K562 (cell line): Measurements from ENCODE around the gene CCDC15. TPM values are rescaled to one million over a fixed set of nuclear protein-coding genes. Genes with fewer than 3 reads are reported as not detected.

Experiments
- ATAC-seq: fragments of 200-7000 bp; cut with Tn5 transposase; 3 replicates; pipeline ENCODE4 v1.9.1; 2020; ENCODE audit warnings: moderate library complexity
- BruUV-seq: library from RNA; stranded (reverse); fragments of 400-500 nt; replicated peaks from 2 replicates; lab custom pipeline; 2021; lab: Mats Ljungman, UMichigan
- CTCF ChIA-PET: fragments of 300-600 bp; formaldehyde crosslinking; extraction: SDS; loops from one replicate; lab custom pipeline; 2021; ENCODE audit warnings: low intra/inter-chr PET ratio; lab: Yijun Ruan, JAX
- POLR2A ChIA-PET: fragments of 300-600, 350-650 bp; sonication (Branson Sonifier 250); formaldehyde crosslinking; extraction: SDS; loops from one replicate; lab custom pipeline; 2021; ENCODE audit warnings: antibody characterized with exemption, inconsistent platforms; lab: Yijun Ruan, JAX
- DNase-seq, 4 experiments: peaks; one replicate each; pipeline versions ENCODE4 v3.0.0 to v3.0.0-alpha.2; 2011 to 2018; ENCODE audit warnings: low spot score in 3 of 4, mixed read lengths in 3 of 4; ENCODE audit errors: extremely low read depth in 1 of 4
- FAIRE-seq: peaks from 2 replicates; lab custom pipeline; 2011; peaks lifted over from hg19 to GRCh38; lab: Jason Lieb, UNC
- H2AFZ ChIP-seq: 2 replicates; pipeline ENCODE4 v1.6.0; 2011; ENCODE audit warnings: low read depth, low read length, control low read depth, inconsistent platforms
- H3K27ac ChIP-seq: fragments of 200-600 bp; 3 replicates; pipeline ENCODE4 v1.8.0; 2011; ENCODE audit warnings: low read depth, mild to moderate bottlenecking, control low read depth, inconsistent platforms, low read length, moderate library complexity, mixed read lengths; ENCODE audit errors: extremely low read depth
- H3K27me3 ChIP-seq, 2 experiments: fragments of 300-600 bp in 1 of 2; 2 replicates in 1 of 2; 3 replicates in 1 of 2; pipeline versions ENCODE4 v1.6.0 to v1.8.0; 2011; ENCODE audit warnings: inconsistent platforms in 2 of 2, low read length in 2 of 2, mild to moderate bottlenecking in 1 of 2, mixed read lengths in 1 of 2, moderate library complexity in 1 of 2; ENCODE audit not compliant: control insufficient read depth in 2 of 2, insufficient read depth in 2 of 2
- H3K36me3 ChIP-seq: fragments of 300-600 bp; 3 replicates; pipeline ENCODE4 v1.8.0; 2011; ENCODE audit warnings: mild to moderate bottlenecking, low read length, inconsistent platforms; ENCODE audit not compliant: control insufficient read depth, insufficient read depth
- H3K4me1 ChIP-seq, 2 experiments: fragments of 200-600 bp in 1 of 2; replicated peaks in 1 of 2; 2 replicates in 1 of 2; 3 replicates in 1 of 2; pipeline versions ENCODE4 v1.5.1 to v1.8.0; 2011; ENCODE audit warnings: inconsistent platforms in 2 of 2, low read length in 2 of 2, mild to moderate bottlenecking in 1 of 2, mixed read lengths in 1 of 2, moderate library complexity in 1 of 2; ENCODE audit not compliant: control insufficient read depth in 2 of 2, insufficient read depth in 2 of 2
- H3K4me2 ChIP-seq: 2 replicates; pipeline ENCODE4 v1.6.1; 2011; ENCODE audit warnings: low read length, control low read depth, inconsistent platforms, mixed read lengths; ENCODE audit not compliant: insufficient read depth
- H3K4me3 ChIP-seq: fragments of 200-600 bp; sonication (generic), shearing (Covaris generic); 2 replicates; pipeline ENCODE4 v1.5.1; 2016; ENCODE audit warnings: control low read depth, inconsistent platforms
- H3K79me2 ChIP-seq: fragments of 200-600 bp; 3 replicates; pipeline ENCODE4 v1.8.0; 2011; ENCODE audit warnings: low read length, inconsistent platforms; ENCODE audit not compliant: control insufficient read depth, insufficient read depth
- H3K9ac ChIP-seq, 2 experiments: 2 replicates each; pipeline versions ENCODE4 v1.6.0 to v1.6.1; 2011; ENCODE audit warnings: low read depth in 2 of 2, low read length in 2 of 2, control low read depth in 1 of 2, inconsistent platforms in 1 of 2, mild to moderate bottlenecking in 1 of 2, mixed read lengths in 1 of 2; ENCODE audit not compliant: insufficient read depth in 1 of 2
- H3K9me1 ChIP-seq: one replicate; pipeline ENCODE4 v1.6.0; 2011; ENCODE audit warnings: inconsistent platforms, mild to moderate bottlenecking, low read length, moderate library complexity; ENCODE audit not compliant: control insufficient read depth, insufficient read depth
- H3K9me3 ChIP-seq: replicated peaks from 2 replicates; pipeline ENCODE4 v1.5.1; 2011; ENCODE audit warnings: low read depth, low read length, inconsistent platforms; ENCODE audit not compliant: control insufficient read depth, insufficient read depth
- H4K20me1 ChIP-seq: replicated peaks from 2 replicates; pipeline ENCODE4 v1.6.1; 2011; ENCODE audit warnings: low read length, inconsistent platforms, mixed read lengths; ENCODE audit not compliant: control insufficient read depth, insufficient read depth
- ATF2 ChIP-seq: sonication (generic); formaldehyde crosslinking; IDR thresholded peaks from 2 replicates; pipeline ENCODE4 v1.8.1; 2022; ENCODE audit warnings: missing genetic modification reagents
- BHLHE40 ChIP-seq: IDR thresholded peaks from 2 replicates; pipeline ENCODE4 v1.6.1; 2011; ENCODE audit warnings: low read length, improper control_type of control experiment
- ESRRA ChIP-seq: fragments of 450-650 bp; IDR thresholded peaks from 2 replicates; pipeline ENCODE4 v1.6.1; 2014; ENCODE audit warnings: low read depth, mild to moderate bottlenecking, moderate library complexity, borderline replicate concordance
- KLF16 ChIP-seq: IDR thresholded peaks from 2 replicates; pipeline ENCODE4 v1.6.1; 2016; ENCODE audit warnings: antibody characterized with exemption
- SLC30A9 ChIP-seq: fragments of 250-450 bp; sonication (Bioruptor Pico); IDR thresholded peaks from 2 replicates; pipeline ENCODE4 v1.8.0; 2022; ENCODE audit warnings: mild to moderate bottlenecking, moderate library complexity
- SREBF2 ChIP-seq: sonication (generic); formaldehyde crosslinking; IDR thresholded peaks from 2 replicates; pipeline ENCODE4 v1.4.0; 2020; ENCODE audit warnings: mild to moderate bottlenecking, missing genetic modification reagents
- TAL1 ChIP-seq: fragments of 450-650 bp; IDR thresholded peaks from 2 replicates; pipeline ENCODE4 v1.6.1; 2016; ENCODE audit warnings: mild to moderate bottlenecking
- WGBS: fragments of 100-300 bp; shearing (Covaris generic); methylation state at CpG from one replicate; pipeline ENCODE4 v1.1.6; 2016; ENCODE audit warnings: low coverage, mixed read lengths; ENCODE audit not compliant: insufficient coverage; ENCODE audit errors: missing lambda C conversion rate; 5-methylcytosine and 5-hydroxymethylcytosine counted together
- in situ Hi-C: fragments of 300-500 bp; cut with MboI; formaldehyde crosslinking; loops from 4 replicates; pipeline ENCODE4 v1.15.0; 2018; ENCODE audit warnings: inconsistent platforms, mixed read lengths
- intact Hi-C: fragments of 100-400 bp; cut with micrococcal nuclease; formaldehyde crosslinking; loops from 2 replicates; pipeline ENCODE4 v1.14.2; 2022
- polyA plus RNA-seq, 8 experiments: library from polyadenylated mRNA; depleted of rRNA in 4 of 8; stranded (reverse) in 5 of 8; unstranded in 3 of 8; fragments of >200 nt; fragmentation: Nextera tagmentation in 2 of 8; fragmentation: Illumina TruSeq in 1 of 8; extraction: Ambion mirVana in 2 of 8; extraction: Trizol in 1 of 8; gene quantifications; 2 replicates each; pipeline versions ENCODE4 v1.2.1 to v1.2.3, GENCODE V29; 2011 to 2014; ENCODE audit warnings: inconsistent platforms in 1 of 8, missing spikeins in 1 of 8
- total RNA-seq, 7 experiments: library from RNA; depleted of rRNA in 6 of 7; stranded (reverse); fragments of >200 nt in 6 of 7; fragmentation: Illumina TruSeq in 2 of 7; extraction: Trizol in 2 of 7; gene quantifications; 2 replicates each; pipeline versions ENCODE4 v1.2.1 to v1.2.3, GENCODE V29; 2011 to 2021; ENCODE audit warnings: low replicate concordance in 1 of 7

CCDC15 gene
- total and polyA plus RNA-seq, 9 of the 15 experiments (the other 6 are each of a cell fraction or from before 2014, with no cell fraction given), result 1.9 to 9.2 (median 3.9) TPM

DNA sequence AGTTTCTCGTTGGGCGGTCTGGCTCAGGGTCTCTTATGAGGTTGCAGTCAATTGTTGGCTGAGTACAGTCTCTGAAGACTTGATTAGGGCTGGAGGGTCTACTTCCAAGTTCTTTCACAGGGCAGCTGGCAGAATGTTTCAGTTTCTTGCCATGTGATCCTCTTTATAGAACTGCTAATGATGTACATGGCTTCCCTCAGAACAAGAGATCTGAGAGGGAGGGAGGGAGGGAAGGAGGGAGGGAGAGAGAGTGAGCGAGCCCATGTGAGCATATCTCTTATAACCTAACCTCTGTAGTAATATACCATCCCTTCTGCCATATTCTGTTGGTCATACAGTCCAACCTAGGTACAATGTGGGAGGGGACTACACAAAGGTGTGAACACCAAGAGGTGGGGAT is 2.7 kb upstream of the CCDC15 start:
- H3K79me2 ChIP-seq, result no peaks in the 10 kb centered on the region
- in situ Hi-C loops (loop anchor here (25.0 kb wide), 2 partner anchors 386 to 936 kb away; partner anchors contain the start of gene HYLS1), intact Hi-C loops (no loop called here)
- WGBS, result 8% methylated on average over 2 of the region's 3 CpGs
- TF ChIP-seq SREBF2 (CRISPR knock-in tag), result no peak
- TF ChIP-seq KLF16, result no peak
- no peak for TF ChIP-seq ESRRA
- no peak for TF ChIP-seq TAL1
- TF ChIP-seq BHLHE40, result no peak
- TF ChIP-seq SLC30A9 (CRISPR knock-in tag), result no peak
- no peak for TF ChIP-seq ATF2 (CRISPR knock-in tag)
- no peak overlapping the region for H3K27ac ChIP-seq
- no peaks in the 10 kb centered on the region for H3K36me3 ChIP-seq
- peaks cover 0 to 13% of the 10 kb centered on the region in 2 experiments; a peak in 2 of 5 replicates for H3K27me3 ChIP-seq
- no peak overlapping the region for H3K4me3 ChIP-seq
- no peak overlapping the region for H3K4me2 ChIP-seq
- H3K9me3 ChIP-seq, result no peaks in the 10 kb centered on the region
- no peak for ATAC-seq
- FAIRE-seq, result no peak
- no peaks in the 10 kb centered on the region for H4K20me1 ChIP-seq
- no peak overlapping the region for H3K9ac ChIP-seq
- POLR2A ChIA-PET, result no interaction called here
- H2AFZ ChIP-seq, result no peak overlapping the region
- no peaks in the 10 kb centered on the region for H3K9me1 ChIP-seq
- no peak for DNase-seq
- H3K4me1 ChIP-seq, result peaks cover 5 to 7% of the 10 kb centered on the region in 2 experiments; a peak in 3 of 5 replicates
- CTCF ChIA-PET, result no interaction called here
- BruUV-seq, result no TSS peak
